NK-92 treated with Interleukin-12 subunit alpha and Interleukin-12 subunit beta, amount 100 ng/mL, for 24 hours (cell line): ENCODE data around the gene RAB7B.

Experiments used
- DNase-seq: peaks from one replicate; lab custom pipeline; 2025; lab: John Stamatoyannopoulos, UW

The RAB7B gene

DNA sequence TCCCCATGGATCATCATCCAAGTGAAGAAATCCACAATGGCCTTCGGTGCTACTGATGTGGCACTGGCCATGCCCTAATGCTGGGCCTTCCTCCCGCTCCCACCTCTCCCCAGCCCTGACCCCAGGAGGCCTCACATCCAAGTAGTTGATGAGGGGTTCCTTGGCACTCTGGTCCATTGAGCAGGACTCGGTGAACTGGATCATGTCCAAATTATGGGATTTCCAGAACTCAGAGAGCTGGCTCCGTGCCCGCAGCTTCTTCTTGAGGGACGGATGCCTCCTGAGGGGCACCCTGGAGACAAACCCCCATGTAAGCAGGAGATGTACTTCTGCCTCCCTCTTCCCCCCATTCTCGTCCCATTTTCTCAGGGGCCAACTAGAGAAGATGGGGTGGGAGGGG, 19.6 kb upstream of the RAB7B start:
- DNase-seq = no peak

- DNase-seq = no peak
Measured at GRCh38 chr1:206021626-206022365, 18.6 kb upstream of the RAB7B start.

DNA sequence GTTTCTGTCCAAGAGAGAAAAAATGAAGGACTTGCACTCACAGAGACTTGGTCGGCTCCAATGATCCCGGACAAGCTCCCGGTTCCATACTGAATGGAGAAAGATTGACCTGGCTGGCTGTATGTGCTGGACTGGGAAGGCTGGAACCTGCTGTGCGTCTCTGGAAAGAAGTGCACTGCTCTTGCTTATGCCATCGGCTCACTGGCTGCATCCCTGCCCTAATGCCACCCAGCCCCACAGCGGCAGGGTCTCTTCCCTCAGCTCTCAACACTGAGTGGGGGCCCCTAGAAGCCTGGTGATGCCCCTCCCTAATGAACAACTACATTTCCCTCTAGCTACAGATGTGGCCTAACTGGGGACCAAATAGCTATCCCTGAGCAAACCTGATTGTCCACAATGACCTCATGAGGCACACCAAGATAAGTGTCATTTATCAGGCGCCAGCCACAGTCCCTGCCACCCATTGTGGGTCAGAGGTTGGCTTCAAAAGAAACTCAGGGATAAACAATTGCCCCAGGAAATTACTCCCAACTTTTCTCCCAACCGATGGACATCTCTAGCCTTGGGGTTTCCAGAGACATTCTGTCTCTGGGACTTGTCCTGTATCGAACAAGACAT, 17.9 kb upstream of the RAB7B start:
- no peak for DNase-seq

GRCh38 chr1:206020393-206021007, 17.3 kb upstream of the RAB7B start:
- no peak for DNase-seq

DNA sequence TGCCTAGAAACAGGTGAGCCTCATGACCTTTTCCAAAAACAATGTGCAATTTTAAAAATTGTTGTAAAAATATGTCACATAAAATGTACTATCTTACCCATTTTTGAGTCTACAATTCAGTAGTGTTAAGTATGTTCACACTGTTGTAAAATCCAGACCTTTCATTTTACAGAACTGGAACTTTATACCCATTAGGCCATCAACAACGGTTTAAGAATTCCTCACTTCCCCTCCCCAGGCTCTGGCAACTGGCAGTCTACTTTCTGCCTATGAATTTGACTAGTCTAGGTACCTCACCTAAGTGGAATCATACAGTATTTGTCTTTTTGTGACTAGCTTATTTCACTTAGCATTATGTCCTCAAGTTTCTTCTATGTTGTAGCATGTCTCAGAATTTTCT, 11.9 kb upstream of the RAB7B start:
- no peak for DNase-seq

DNA sequence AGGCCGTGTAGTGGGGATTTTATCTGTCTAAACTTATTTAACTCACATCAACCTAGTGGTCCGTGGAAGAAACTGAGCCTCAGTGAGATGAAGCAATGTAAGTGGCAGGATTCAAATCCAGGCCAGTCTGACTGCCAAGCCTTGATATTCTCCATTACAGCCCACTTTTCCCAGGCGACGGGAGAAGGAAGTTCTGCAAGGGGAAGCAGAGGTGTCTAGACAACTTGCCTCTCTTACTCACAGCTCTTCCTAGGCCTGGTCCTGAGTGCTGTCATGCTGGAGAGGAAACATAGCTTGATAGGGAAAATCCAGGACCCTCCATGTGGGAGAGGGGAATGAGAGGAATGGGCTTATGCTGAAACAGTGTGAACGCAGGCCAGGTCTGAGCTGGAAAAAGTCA, 11.4 kb upstream of the RAB7B start:
- DNase-seq = no peak

DNA sequence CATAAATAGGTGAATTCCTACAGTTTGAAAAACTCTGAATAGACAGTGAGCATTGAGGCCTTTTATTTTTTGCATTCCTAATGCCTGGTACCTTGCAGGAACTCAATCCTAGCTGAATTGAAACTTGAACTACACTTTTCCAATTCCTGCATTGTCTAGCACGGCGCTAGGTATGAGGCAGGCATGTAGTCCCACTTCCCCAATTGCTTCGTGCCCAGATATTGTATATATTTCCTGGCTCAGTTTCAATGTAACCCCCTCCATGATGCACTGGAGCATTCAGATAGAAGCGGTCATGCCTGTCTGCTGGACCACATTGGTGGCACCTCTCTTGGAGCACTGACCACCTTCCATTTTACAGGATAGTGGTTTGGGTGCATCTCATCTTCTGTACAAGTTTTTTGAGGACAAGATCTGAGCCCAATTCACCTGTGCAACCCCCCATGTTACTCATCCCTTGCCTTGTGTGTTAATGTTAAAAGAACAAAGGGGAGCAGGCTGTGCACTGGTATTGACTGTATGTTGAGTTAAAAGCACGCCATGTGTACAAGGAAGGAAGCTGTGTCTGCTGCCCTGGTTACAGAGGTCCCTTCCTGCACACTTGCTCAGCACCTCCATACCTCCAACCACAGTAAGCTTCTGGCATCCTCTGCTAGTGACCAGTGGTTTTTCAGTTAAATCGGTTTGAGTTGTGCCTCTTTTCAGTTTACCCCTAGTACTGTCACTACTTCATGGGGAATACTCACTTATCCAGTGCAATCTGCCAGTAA, 10.0 kb upstream of the RAB7B start:
- DNase-seq = no peak

DNA sequence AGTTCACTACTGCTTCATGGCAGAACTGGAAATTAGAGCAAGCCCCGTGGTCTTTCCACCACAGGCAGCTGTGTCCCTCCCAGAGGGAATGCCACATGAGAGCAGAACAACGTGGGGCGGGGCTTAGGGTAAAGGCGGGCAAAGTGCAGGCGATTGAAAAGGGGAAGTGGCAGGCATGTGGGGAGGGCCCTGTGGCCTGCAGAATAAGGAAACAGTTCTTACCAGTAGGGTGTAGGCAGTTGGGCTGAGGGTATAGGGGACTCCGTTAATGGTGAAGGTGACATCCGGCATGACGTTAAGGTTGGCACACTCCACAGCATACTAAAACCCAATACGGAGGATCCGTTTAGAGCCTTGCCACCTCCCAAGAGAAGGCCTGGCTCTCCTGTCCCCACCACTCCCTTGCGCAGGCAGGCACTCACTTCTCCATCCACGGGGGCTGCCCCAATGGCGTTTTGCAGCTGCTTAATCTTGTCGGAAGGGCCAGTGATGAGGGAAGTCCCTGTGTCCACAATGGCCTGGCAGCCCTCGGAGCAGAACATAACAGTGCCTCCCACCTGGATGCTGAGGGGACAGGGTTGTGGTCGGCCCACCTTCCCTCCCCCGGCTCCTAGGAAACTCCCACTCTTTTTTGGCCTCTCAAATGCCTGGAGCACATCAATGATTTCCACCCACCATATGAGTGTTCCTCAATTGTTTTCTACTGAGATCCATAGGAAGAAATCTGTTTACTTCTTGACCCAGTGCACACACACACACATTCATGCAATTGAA, 9.1 kb upstream of the RAB7B start:
- DNase-seq = no peak

- no peak for DNase-seq
Measured at GRCh38 chr1:206011057-206011456, 7.9 kb upstream of the RAB7B start.

DNA sequence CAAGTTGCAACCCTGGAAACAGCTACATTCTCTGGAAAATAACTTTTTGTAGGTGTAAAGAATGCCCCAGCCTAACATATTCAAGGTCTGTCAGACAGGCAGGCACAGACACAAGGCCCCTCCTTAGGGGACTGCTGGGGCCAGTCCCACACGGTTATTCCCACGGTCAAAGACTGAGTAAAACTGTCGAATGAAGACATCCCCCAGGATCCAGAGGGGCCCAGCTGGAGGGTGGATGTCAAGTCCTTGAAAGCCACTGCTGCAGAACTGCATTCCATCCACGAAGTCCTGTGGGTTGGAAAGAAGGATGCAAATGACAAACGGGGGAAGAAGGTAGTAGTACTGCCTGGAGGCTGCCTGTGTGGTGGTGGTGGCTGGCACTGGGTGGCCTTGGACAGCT, 6.9 kb upstream of the RAB7B start:
- no peak for DNase-seq

GRCh38 chr1:206006946-206007345, 3.8 kb upstream of the RAB7B start:
- no peak for DNase-seq

DNA sequence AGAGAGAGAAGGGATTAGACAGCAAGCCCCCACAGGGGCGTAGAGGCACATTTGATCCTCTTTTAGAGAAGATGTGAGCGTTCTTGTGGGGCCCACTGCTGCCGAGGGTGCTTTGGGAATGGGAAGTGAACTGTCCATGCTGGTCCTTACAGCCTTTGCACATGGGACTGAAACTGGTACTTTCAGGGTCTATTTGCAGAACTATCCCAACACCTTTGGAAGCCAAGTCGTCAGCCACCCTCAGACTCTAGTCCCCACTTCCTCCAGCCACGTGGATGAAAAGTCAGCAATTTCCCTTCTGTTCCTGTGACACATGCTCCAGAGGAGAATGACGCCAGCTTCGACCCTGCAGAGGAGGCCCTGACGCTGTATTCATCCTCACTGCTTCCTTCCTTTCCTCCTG, 2.6 kb upstream of the RAB7B start:
- DNase-seq = no peak

GRCh38 chr1:206005234-206005633, 2.0 kb upstream of the RAB7B start:
- DNase-seq = no peak

DNA sequence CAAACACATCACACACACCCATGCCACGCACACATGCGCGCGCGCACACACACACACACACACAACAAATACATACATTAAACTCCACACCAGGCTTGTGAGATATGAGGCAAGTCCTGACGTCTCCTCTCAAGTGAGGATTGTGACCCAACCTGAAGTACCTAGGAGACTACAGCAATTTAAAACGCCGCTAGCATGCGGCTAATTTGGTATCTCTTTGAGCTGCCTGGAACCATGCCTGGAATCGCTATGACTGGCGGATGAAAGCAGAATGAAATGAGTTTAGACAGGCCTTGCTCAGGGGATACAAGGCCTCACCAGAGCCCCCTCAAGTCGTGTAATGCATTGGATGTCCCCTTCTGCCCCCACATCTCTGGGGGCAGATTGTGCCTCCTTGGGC, 1.6 kb upstream of the RAB7B start:
- DNase-seq = no peak

DNA sequence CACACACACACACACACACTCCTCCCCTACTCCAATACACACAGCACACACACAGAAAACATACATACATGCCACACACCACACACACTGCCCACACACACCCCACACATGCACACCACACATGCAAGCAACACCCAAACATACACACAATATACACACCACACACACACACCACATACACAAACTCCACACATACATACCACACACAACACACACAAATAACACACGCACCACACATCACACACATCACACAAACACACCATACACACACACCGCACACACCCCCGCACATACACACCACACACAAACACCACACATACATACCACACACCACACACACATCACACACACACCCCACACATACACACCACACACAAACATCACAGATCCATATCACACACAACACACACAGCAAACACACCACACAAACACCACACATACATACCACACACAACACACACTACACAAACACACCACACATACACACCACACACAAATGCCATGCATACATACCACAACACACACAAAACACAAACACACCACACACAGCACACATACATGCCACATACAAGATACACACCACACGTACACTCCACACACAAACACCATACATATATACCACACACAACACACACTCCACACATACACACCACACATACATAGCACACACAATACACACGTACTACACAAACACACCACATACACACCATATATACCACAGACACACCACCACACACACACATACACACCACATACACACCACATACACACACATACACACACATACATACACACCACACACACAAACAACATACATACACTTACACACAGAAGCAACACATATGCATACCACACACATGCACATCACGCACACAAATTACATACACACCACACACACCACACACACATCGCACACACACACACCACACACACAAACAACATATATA, 932 bp upstream of the RAB7B start:
- DNase-seq = no peak

GRCh38 chr1:206002160-206002559, 1.0 kb downstream of the RAB7B start:
- DNase-seq = no peak

- no peak for DNase-seq
Measured at GRCh38 chr1:206001476-206001888, 1.7 kb downstream of the RAB7B start.

DNA sequence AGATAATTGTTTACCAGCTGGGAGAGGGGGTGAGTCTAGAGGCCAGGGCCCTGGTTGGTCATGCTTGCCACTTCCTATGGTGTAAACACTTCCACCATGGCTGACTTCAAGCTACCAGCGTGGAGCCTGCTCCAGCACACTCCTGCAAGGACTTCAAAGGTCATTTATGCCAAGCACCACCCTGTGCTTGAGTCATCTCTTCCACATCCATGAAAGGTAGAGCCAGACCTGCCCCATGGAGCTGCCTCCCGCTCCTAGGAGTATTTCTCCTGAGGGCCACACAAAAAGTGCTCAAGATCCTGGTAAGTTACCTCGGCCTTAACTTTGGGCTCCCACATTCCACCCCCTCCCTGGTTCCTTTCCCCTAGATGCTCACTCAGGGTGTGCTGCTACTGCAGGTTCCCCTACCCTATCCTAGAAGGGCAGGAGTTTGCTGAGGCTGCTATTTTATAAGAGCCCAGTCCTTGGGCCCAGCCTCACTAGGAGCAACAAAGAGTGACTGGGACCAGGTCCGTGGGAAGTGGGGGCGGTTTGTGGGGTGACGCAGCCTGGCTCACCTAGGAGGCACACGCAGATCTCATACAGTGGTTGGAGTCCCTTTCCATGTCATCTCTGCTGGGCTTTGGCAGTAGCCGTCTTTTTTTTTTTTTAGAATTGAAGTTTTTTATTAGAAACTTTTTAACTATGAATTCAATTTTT, 2.4 kb downstream of the RAB7B start:
- no peak for DNase-seq

- no peak for DNase-seq
Measured at GRCh38 chr1:205998457-205999241, 4.5 kb downstream of the RAB7B start.
